Heart right ventricle (tissue), 16 donors: ENCODE results near the gene VAC14. TPM values are rescaled to one million over a fixed set of nuclear protein-coding genes. Genes with fewer than 3 reads are reported as not detected.

Experiments used
- ATAC-seq, 8 donors: fragments of 200-7000 bp; cut with Tn5 transposase; one replicate each; pipeline ENCODE4 v1.9.1; 2020; ENCODE audit warnings: mild to moderate bottlenecking in 8 of 8, moderate library complexity in 8 of 8, moderate number of reproducible peaks in 1 of 8
- DNase-seq, 2 donors: peaks; one replicate each; pipeline ENCODE4 v3.0.0-alpha.2; 2020
- H3K27ac ChIP-seq, 10 donors: fragments of 200-600 bp; sonication (generic) in 2 of 10; one replicate each; pipeline versions ENCODE4 v1.5.0 to v1.8.0; 2020 to 2022; ENCODE audit warnings: mild to moderate bottlenecking in 3 of 10
- H3K27me3 ChIP-seq, 7 donors: fragments of 200-600 bp; one replicate each; pipeline ENCODE4 v1.8.0; 2021 to 2022; ENCODE audit warnings: mild to moderate bottlenecking in 2 of 7
- H3K36me3 ChIP-seq, 9 donors: fragments of 200-600 bp; sonication (generic) in 1 of 9; one replicate each; pipeline versions ENCODE4 v1.5.0 to v1.8.0; 2020 to 2022; ENCODE audit warnings: mild to moderate bottlenecking in 2 of 9
- H3K4me1 ChIP-seq, 9 donors: fragments of 200-600 bp; sonication (generic) in 1 of 9; one replicate each; pipeline versions ENCODE4 v1.5.0 to v1.8.0; 2020 to 2022; ENCODE audit warnings: mild to moderate bottlenecking in 4 of 9
- H3K4me3 ChIP-seq, 10 donors: fragments of 200-600 bp; sonication (generic) in 2 of 10; one replicate each; pipeline versions ENCODE4 v1.5.0 to v1.8.0; 2020 to 2022; ENCODE audit warnings: mild to moderate bottlenecking in 7 of 10, moderate library complexity in 2 of 10
- H3K9me3 ChIP-seq, 11 donors: fragments of 200-600 bp in 10 of 11; sonication (generic) in 2 of 11; one replicate each; pipeline versions ENCODE4 v1.5.0 to v1.8.0; 2013 to 2022; ENCODE audit warnings: mild to moderate bottlenecking in 2 of 11, control low read depth in 1 of 11, moderate library complexity in 1 of 11
- CTCF ChIP-seq, 9 donors: fragments of 200-600 bp; sonication (generic) in 2 of 9; IDR thresholded peaks; one replicate each; pipeline versions ENCODE4 v1.5.0 to v1.8.0; 2021 to 2022; ENCODE audit warnings: antibody characterized with exemption in 9 of 9, mild to moderate bottlenecking in 5 of 9, moderate library complexity in 1 of 9
- WGBS, 2 donors: extraction: QIAGEN DNeasy Blood & Tissue Kit; methylation state at CpG; one replicate each; pipeline ENCODE4 v1.1.7; 2013; ENCODE audit warnings: inconsistent platforms in 1 of 2; 5-methylcytosine and 5-hydroxymethylcytosine counted together
- intact Hi-C, 10 donors: fragments of 100-400 bp; cut with DNase I; formaldehyde crosslinking; loops; one replicate each; pipeline versions ENCODE4 v1.11.1 to v1.14.2; 2022
- polyA plus RNA-seq, 2 donors: library from polyadenylated mRNA; stranded (reverse); fragments of 200-250 nt; gene quantifications; one replicate each; pipeline ENCODE4 v1.2.3, GENCODE V29; 2013
- total RNA-seq, 10 donors: library from RNA; stranded (reverse); fragmentation: NEBNext Ultra II Directional in 3 of 10; extraction: Animal tissue kit (Norgen Biotek cat#: 25700) in 3 of 10; gene quantifications; one replicate each; pipeline versions ENCODE4 v1.2.1 to v1.2.4, GENCODE V29; 2021 to 2023
- donor health status: Arrhythmogenic right ventricular cardiomyopathy.
- donor health status: ischemic (EF 13 %, LVEDD 7.1; RV severe dilation, severe dysfunction).
- donor health status: healthy with polysubstance abuse.
- donor health status: DM: no; HTN: yes; CAD: no.
- donor health status: DM: no; HTN: no; CAD: no.
- donor health status: ischemic (EF 25% LVEDD 6.9; RV normal size, moderate dysfunction).
- donor health status: ischemic (EF 25% LVEDD 5.7; RV mildly dilated, moderate dysfunction).
- donor health status: healthy.
- donor health status: DM: yes; HTN: yes; CAD: no.
- donor health status: Ischemic cardiomyopathy.
- donor health status: ischemic (EF 35%, LVEDD 5.7; RV mildly dilated, moderate dysfunction).
- donor health status: nonischemic (EF 11% LVEDD 7.7; RV severe dilation, severe dysfunction).
- donor health status: DM: yes; HTN: yes; CAD: no.
- donor health status: PGD.
- donor health status: ischemic (EF 29% LVEDD 5.4; RV normal size, mild dysfunction).
- donor health status: nonischemic (EF 23%, LVEDD 6.1; RV moderate dilation, normal function).

VAC14 gene
- total and polyA plus RNA-seq, 12 donors, result 19.2 to 43.7 (median 23.2) TPM

GRCh38 chr16:70705056-70705455 lies 95.9 kb downstream of the VAC14 start:
- 94 to 97% methylated on average over 8 of the region's 8 CpGs for WGBS, 2 donors
- H3K36me3 ChIP-seq, result no peaks in the 10 kb centered on the region
- no peak for TF ChIP-seq CTCF (IDR thresholded peaks at IDR 0.05)
- no peak overlapping the region for H3K27ac ChIP-seq
- no peak overlapping the region for H3K4me3 ChIP-seq
- H3K27me3 ChIP-seq, result no peaks in the 10 kb centered on the region
- intact Hi-C loops, result no loop called here
- ATAC-seq (no peak), DNase-seq (no peak)
- H3K4me1 ChIP-seq, result peaks cover 29 to 77% (median 48%) of the 10 kb centered on the region in 9 donors
- no peaks in the 10 kb centered on the region for H3K9me3 ChIP-seq

- DNase-seq, result no peak
- Histone ChIP-seq H3K4me1 (peaks cover 29 to 78% (median 47%) of the 10 kb centered on the region in 9 donors), H3K27me3 (no peaks in the 10 kb centered on the region), H3K27ac (peak overlapping the region in 3 of 10 donors; percentile 80 to 86 (median 83)), H3K9me3 (no peaks in the 10 kb centered on the region), H3K36me3 (no peaks in the 10 kb centered on the region), H3K4me3 (no peak overlapping the region)
- TF ChIP-seq CTCF (IDR thresholded peaks at IDR 0.05), result no peak
- WGBS, 2 donors, result 86 to 89% methylated on average over 11 of the region's 11 CpGs
- intact Hi-C loops, result no loop called here
- ATAC-seq, result no peak
Observed at GRCh38 chr16:70704586-70704985, 96.4 kb downstream of the VAC14 start.

- Histone ChIP-seq H3K9me3 (no peaks in the 10 kb centered on the region), H3K27me3 (no peaks in the 10 kb centered on the region), H3K4me1 (peaks cover 29 to 75% (median 49%) of the 10 kb centered on the region in 9 donors), H3K36me3 (peaks cover 0 to under 1% (median 0%) of the 10 kb centered on the region in 9 donors), H3K4me3 (no peak overlapping the region), H3K27ac (peak overlapping the region; percentile 44 to 86 (median 72))
- WGBS, 2 donors, result 81 to 84% methylated on average over 6 of the region's 6 CpGs
- intact Hi-C loops, result no loop called here
- DNase-seq, result no peak
- no peak for TF ChIP-seq CTCF (IDR thresholded peaks at IDR 0.05)
- no peak for ATAC-seq
Observed at GRCh38 chr16:70703835-70704381, 97.0 kb downstream of the VAC14 start.

GRCh38 chr16:70703041-70703834 lies 97.7 kb downstream of the VAC14 start:
- TF ChIP-seq CTCF (IDR thresholded peaks at IDR 0.05), result peak in 7 of 9 donors; percentile 8 to 45 (median 29)
- ATAC-seq (peak; percentile 58 to 72 (median 66)), DNase-seq (peak; percentile 58 to 68)
- Histone ChIP-seq H3K9me3 (no peaks in the 10 kb centered on the region), H3K4me3 (no peak overlapping the region), H3K4me1 (peaks cover 31 to 76% (median 55%) of the 10 kb centered on the region in 9 donors), H3K27ac (peak overlapping the region; percentile 44 to 86 (median 72)), H3K27me3 (no peaks in the 10 kb centered on the region), H3K36me3 (peaks cover 0 to 7% (median 0%) of the 10 kb centered on the region in 9 donors)
- intact Hi-C loops, result no loop called here
- 49 to 55% methylated on average over 16 of the region's 16 CpGs for WGBS, 2 donors
